Upper lobe of left lung (tissue), 6 donors: Measurements from ENCODE around the gene ATP1B1. TPM values are rescaled to one million over a fixed set of nuclear protein-coding genes. Genes with fewer than 3 reads are reported as not detected.

ENCODE experiments used
- ATAC-seq, 2 donors: fragments of 200-7000 bp; cut with Tn5 transposase; one replicate each; pipeline ENCODE4 v1.9.1; 2022; ENCODE audit warnings: mild to moderate bottlenecking in 2 of 2, moderate library complexity in 2 of 2; ENCODE audit not compliant: low FRiP score in 2 of 2
- DNase-seq, 2 donors: peaks; one replicate each; pipeline ENCODE4 v3.0.0-alpha.2; 2019 to 2020
- H3K27ac ChIP-seq, 4 donors: fragments of 200-600 bp; sonication (generic); one replicate each; pipeline ENCODE4 v1.5.1; 2016 to 2019
- H3K27me3 ChIP-seq, 4 donors: fragments of 200-600 bp; sonication (generic); one replicate each; pipeline ENCODE4 v1.5.1; 2017 to 2019
- H3K36me3 ChIP-seq, 4 donors: fragments of 200-600 bp; sonication (generic); one replicate each; pipeline ENCODE4 v1.5.1; 2016 to 2019
- H3K4me1 ChIP-seq, 4 donors: fragments of 200-600 bp; sonication (generic); one replicate each; pipeline ENCODE4 v1.5.1; 2018 to 2019
- H3K4me3 ChIP-seq, 4 donors: fragments of 200-600 bp; sonication (generic); one replicate each; pipeline ENCODE4 v1.5.1; 2017 to 2019; ENCODE audit warnings: mild to moderate bottlenecking in 2 of 4, moderate library complexity in 1 of 4
- H3K9me3 ChIP-seq, 4 donors: fragments of 200-600 bp; sonication (generic); one replicate each; pipeline ENCODE4 v1.5.1; 2018 to 2019
- EP300 ChIP-seq, 4 donors: sonication (generic); formaldehyde crosslinking; IDR thresholded peaks; one replicate each; pipeline ENCODE4 v1.5.1; 2017; ENCODE audit warnings: antibody characterized with exemption in 4 of 4, control low read depth in 2 of 4
- POLR2A ChIP-seq, 4 donors: fragments of 450-650 bp; IDR thresholded peaks; one replicate each; pipeline ENCODE4 v1.5.1; 2016 to 2017; ENCODE audit warnings: antibody characterized with exemption in 4 of 4, mild to moderate bottlenecking in 2 of 4
- POLR2AphosphoS5 ChIP-seq, 2 donors: sonication (generic); formaldehyde crosslinking; IDR thresholded peaks; one replicate each; pipeline ENCODE4 v1.5.1; 2017; ENCODE audit warnings: antibody characterized with exemption in 2 of 2
- WGBS, 2 donors: methylation state at CpG; one replicate each; pipeline ENCODE4 v1.1.5; 2017 to 2018; 5-methylcytosine and 5-hydroxymethylcytosine counted together
- total RNA-seq, 6 donors: library from RNA; depleted of rRNA in 4 of 6; stranded (reverse); fragments of >200 nt in 4 of 6; gene quantifications; one replicate each; pipeline versions ENCODE4 v1.1.0 to v1.2.1, GENCODE V29; 2016 to 2021
- TF ChIP-seq, protein P1 (sequence below), 6 experiments: fragments of 450-650 bp in 4 of 6; fragments of 200-600 bp in 2 of 6; sonication (generic) in 2 of 6; IDR thresholded peaks; one replicate each; pipeline ENCODE4 v1.5.1; 2016 to 2019; ENCODE audit warnings: antibody characterized with exemption in 6 of 6
- donor health status: DM: no; HTN: no; CAD: no; lungs with moderate emphysema.
- donor health status: DM: no; HTN: yes; CAD: no; lungs with severe emphysema.

ATP1B1 gene
- total RNA-seq, 6 donors from 2014 or later: 31.4 to 309 (median 172) TPM

DNA sequence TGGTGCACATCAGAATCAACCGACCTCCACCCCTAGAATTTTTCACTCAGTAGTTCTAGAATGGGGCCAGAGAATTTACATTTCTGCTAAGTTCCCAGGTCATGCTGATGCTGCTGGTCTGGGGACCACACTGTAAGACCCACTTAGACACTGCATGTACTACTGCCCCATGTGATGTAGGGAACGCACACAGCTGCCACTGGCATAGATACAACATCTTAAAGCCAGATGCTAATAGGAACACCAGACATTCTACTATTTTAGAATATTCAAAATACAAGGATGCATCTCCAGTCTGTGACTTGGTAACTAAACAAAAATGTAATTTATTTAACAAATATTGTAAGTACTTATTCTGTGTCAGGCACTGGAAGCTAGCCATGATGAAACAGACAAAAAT is 14.1 kb upstream of the ATP1B1 start:
- H3K9me3 ChIP-seq: no peaks in the 10 kb centered on the region
- H3K27me3 ChIP-seq: no peaks in the 10 kb centered on the region
- DNase-seq (no peak), ATAC-seq (no peak)
- no peak overlapping the region for H3K4me3 ChIP-seq
- no peaks in the 10 kb centered on the region for H3K4me1 ChIP-seq
- H3K27ac ChIP-seq: no peak overlapping the region
- WGBS, 2 donors: 89 to 100% methylated on average over 2 of the region's 2 CpGs
- no peak for TF ChIP-seq EP300 (IDR thresholded peaks at IDR 0.05)
- TF ChIP-seq POLR2A (IDR thresholded peaks at IDR 0.05): no peak
- TF ChIP-seq POLR2AphosphoS5 (IDR thresholded peaks at IDR 0.05): no peak
- TF ChIP-seq, protein P1, sequence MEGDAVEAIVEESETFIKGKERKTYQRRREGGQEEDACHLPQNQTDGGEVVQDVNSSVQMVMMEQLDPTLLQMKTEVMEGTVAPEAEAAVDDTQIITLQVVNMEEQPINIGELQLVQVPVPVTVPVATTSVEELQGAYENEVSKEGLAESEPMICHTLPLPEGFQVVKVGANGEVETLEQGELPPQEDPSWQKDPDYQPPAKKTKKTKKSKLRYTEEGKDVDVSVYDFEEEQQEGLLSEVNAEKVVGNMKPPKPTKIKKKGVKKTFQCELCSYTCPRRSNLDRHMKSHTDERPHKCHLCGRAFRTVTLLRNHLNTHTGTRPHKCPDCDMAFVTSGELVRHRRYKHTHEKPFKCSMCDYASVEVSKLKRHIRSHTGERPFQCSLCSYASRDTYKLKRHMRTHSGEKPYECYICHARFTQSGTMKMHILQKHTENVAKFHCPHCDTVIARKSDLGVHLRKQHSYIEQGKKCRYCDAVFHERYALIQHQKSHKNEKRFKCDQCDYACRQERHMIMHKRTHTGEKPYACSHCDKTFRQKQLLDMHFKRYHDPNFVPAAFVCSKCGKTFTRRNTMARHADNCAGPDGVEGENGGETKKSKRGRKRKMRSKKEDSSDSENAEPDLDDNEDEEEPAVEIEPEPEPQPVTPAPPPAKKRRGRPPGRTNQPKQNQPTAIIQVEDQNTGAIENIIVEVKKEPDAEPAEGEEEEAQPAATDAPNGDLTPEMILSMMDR (IDR thresholded peaks at IDR 0.05): no peak
- H3K36me3 ChIP-seq: no peaks in the 10 kb centered on the region

DNA sequence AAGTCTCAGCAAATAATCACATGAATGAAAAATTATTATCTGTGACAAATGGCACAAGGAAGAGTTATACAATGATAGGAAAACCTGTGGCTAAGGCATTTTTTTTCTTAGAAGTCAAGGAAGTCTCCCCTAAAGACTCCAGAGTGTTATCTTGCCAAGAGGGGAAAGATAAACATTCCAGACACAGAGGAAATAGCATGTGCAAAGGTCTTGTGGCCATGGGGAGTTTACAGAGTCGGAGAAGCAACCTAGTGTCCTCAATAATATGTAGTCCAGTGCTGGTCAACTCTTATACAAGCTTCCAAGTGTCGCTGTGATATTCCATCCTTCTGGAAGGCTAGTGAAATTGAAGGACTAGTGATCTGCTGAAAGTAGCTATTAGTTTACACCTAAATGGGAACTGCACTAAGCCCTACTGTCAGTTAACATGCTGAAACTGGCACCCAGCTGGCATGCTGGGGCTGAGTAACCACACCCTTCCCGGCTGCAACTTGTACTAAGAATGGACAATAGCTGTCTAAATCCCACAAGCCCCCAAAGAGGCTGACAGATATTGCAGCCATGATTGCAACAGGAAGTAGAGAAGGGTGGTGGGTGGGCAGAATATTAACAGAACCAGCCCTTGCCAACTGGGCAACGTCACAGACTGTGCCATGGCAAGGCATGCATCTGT is 11.5 kb upstream of the ATP1B1 start:
- 52 to 68% methylated on average over 4 of the region's 4 CpGs for WGBS, 2 donors
- no peak overlapping the region for H3K27ac ChIP-seq
- no peak for TF ChIP-seq EP300 (IDR thresholded peaks at IDR 0.05)
- TF ChIP-seq, protein P1 (IDR thresholded peaks at IDR 0.05): no peak
- TF ChIP-seq POLR2AphosphoS5 (IDR thresholded peaks at IDR 0.05): no peak
- TF ChIP-seq POLR2A (IDR thresholded peaks at IDR 0.05): no peak
- no peak for DNase-seq
- no peaks in the 10 kb centered on the region for H3K27me3 ChIP-seq
- no peaks in the 10 kb centered on the region for H3K9me3 ChIP-seq
- ATAC-seq: no peak
- no peaks in the 10 kb centered on the region for H3K36me3 ChIP-seq
- H3K4me1 ChIP-seq: no peaks in the 10 kb centered on the region
- H3K4me3 ChIP-seq: no peak overlapping the region

DNA sequence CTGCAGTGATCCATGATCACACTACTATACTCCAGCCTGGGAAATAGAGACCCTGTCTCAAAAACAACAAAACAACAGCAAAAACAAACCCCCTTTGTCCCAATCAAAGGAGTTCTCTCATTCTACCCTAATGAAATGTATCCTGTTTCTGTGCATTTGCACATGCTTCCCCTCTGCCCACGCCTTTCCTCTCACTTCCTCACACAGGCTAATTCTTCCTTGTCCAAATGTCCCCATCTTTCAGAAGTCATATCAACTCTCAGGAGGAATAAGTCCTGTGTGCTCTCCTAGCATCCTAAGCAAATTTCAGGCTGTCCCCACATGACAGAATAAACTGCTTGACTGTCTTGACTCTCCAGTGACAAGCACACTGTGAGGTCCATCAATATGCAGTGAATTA is 8.1 kb upstream of the ATP1B1 start:
- Histone ChIP-seq H3K4me3 (no peak overlapping the region), H3K27me3 (no peaks in the 10 kb centered on the region), H3K36me3 (no peaks in the 10 kb centered on the region), H3K4me1 (peaks cover 0 to 6% (median 1%) of the 10 kb centered on the region in 4 donors), H3K9me3 (no peaks in the 10 kb centered on the region), H3K27ac (no peak overlapping the region)
- 71 to 75% methylated on average over 1 of the region's 1 CpG for WGBS, 2 donors
- TF ChIP-seq EP300 (IDR thresholded peaks at IDR 0.05) (no peak), POLR2A (IDR thresholded peaks at IDR 0.05) (no peak), POLR2AphosphoS5 (IDR thresholded peaks at IDR 0.05) (no peak)
- TF ChIP-seq, protein P1 (IDR thresholded peaks at IDR 0.05): no peak
- no peak for DNase-seq
- peak in 1 of 2 donors; percentile 35 for ATAC-seq

DNA sequence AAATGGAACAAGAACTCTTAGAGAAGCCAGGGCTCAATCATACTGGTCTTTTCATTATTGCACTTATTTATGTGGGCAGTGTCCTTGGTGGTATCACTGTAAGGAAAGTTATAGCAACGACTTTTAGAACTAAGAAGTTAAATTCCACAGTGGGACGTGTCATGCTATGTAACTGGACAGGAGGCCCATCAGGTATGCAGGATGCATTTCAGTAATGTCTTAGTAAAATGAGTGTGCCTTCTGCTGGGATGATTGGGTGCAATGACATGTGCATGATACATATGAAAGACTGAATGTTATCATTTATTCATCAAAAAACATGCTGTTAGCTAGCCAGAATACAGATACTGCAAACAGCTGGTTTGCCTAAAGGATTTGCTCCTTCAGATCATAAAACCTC is 6.9 kb upstream of the ATP1B1 start:
- no peaks in the 10 kb centered on the region for H3K9me3 ChIP-seq
- no peaks in the 10 kb centered on the region for H3K27me3 ChIP-seq
- TF ChIP-seq EP300 (IDR thresholded peaks at IDR 0.05): no peak
- TF ChIP-seq POLR2AphosphoS5 (IDR thresholded peaks at IDR 0.05): no peak
- TF ChIP-seq, protein P1 (IDR thresholded peaks at IDR 0.05): no peak
- TF ChIP-seq POLR2A (IDR thresholded peaks at IDR 0.05): no peak
- WGBS, 2 donors: 86 to 88% methylated on average over 2 of the region's 2 CpGs
- no peak overlapping the region for H3K27ac ChIP-seq
- peaks cover under 1 to 8% (median 4%) of the 10 kb centered on the region in 4 donors for H3K4me1 ChIP-seq
- no peak for DNase-seq
- ATAC-seq: no peak
- H3K4me3 ChIP-seq: no peak overlapping the region
- H3K36me3 ChIP-seq: no peaks in the 10 kb centered on the region

DNA sequence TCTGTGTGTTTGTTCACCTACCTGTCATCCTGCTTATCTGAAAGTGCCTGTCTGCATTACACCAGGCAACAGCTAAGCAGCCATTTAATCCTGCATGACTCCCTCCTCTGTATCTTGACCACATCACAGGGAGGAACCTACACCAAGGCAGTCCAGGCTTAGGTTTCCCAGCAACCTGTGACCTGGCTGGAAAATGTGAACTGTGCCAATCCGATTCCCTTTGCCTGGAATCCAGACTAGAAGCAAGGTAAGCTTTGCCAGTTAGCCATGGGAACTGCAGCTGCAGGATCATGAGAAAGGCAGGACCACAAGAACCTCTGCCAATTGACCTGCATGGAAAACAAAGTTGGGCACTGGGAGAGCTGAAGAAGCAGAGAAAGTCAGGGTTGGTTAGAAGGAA is 6.3 kb upstream of the ATP1B1 start:
- Histone ChIP-seq H3K4me3 (no peak overlapping the region), H3K36me3 (no peaks in the 10 kb centered on the region), H3K4me1 (peaks cover 5 to 15% (median 8%) of the 10 kb centered on the region in 4 donors), H3K9me3 (no peaks in the 10 kb centered on the region), H3K27me3 (no peaks in the 10 kb centered on the region), H3K27ac (no peak overlapping the region)
- TF ChIP-seq POLR2A (IDR thresholded peaks at IDR 0.05) (no peak), POLR2AphosphoS5 (IDR thresholded peaks at IDR 0.05) (no peak), EP300 (IDR thresholded peaks at IDR 0.05) (no peak)
- TF ChIP-seq, protein P1 (IDR thresholded peaks at IDR 0.05): no peak
- ATAC-seq (no peak), DNase-seq (no peak)
- 75 to 100% methylated on average over 1 of the region's 1 CpG for WGBS, 2 donors
